HG03039 (cell line): Measurements from ENCODE around the gene USP9Y.
"Not testable (repeated sequence)": the region's sequence is repeated elsewhere in the genome, so short reads cannot be mapped to it uniquely, and the experiment has no call there.

Source experiments
- ATAC-seq: cut with Tn5 transposase; IDR thresholded peaks from one replicate; pipeline ENCODE4 v1.9.1; 2021; ENCODE audit warnings: mild to moderate bottlenecking, moderate library complexity; ENCODE audit not compliant: unreplicated experiment

USP9Y gene

DNA sequence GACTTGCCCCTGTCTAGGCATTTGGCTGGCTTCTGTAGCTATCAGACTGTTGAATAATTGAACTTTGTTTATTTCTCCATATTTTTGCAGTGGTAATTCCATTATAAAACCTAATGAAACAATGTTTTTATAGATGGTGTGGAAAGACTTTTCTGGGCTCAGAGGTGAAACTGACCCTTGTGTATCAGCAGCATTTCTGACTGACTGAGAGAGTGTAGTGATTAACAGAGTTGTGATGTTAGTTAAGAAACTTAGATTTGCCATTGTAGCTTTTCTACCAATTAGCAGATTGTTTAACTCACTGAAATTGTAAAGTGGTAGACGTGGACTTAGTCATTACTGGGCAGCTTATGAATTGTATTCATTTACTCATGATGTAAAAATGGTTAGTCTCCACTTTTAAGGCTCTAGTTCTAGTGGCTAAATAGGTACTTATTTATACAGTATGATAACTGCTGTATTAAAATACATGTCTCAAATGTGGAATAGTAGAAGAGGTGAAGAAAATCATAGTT is at the start of gene USP9Y:
Gene USP9Y, plus strand, starts transcription at position 51 of the 515 bp plus-strand sequence. CDS start 8,217 bp downstream, outside the sequence.
- ATAC-seq: no peak

GRCh38 chrY:12651621-12652036 is 49.4 kb upstream of the USP9Y start:
- ATAC-seq: no peak

DNA sequence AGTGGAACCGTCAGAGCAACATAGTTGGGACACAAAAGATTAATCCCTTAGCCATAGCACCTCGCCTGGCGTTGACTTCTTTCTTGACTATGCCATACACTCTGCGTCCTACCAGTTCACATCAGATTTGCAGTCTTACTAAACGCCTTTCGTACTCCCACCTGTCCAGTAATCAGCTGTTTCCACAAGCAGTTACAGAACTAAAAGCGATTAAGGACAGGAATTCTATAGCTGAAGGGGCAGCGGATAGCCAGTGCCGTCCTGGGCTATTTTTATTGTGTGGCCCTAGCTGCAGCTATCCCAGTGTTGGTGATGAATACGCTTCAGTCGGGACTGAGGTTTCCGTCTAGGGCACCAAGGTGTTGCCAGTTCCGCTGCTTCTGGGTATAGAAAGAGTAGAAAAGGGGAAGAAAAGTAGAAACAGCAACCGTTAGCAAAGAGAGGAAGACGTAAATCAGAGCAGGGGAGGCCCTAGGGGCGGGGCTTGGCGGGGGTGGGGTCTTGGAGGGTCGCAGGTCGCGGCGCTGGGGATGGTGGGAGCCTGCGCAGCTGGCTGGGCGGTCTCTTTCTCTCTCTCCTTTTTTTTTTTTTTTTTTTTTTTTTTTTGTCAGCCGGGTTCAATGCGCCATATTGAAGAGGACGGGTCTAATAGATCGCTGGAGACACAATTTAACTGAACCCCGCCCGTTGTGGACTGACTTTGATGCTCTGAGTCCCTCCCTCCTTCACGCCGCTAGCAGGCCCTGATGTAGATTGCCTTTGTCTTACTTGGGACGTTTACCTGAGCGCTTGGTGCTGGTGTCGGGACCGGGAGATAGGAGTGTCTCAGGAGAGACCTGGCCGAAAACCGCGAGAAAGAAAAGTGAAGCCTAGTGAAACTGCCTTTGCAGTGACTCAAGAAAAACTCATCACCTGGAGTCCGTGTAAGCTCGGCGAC is 39.0 kb upstream of the USP9Y start:
- peak; percentile 52 for ATAC-seq

GRCh38 chrY:12662745-12663591 is 38.1 kb upstream of the USP9Y start:
- peak; percentile 46 for ATAC-seq

DNA sequence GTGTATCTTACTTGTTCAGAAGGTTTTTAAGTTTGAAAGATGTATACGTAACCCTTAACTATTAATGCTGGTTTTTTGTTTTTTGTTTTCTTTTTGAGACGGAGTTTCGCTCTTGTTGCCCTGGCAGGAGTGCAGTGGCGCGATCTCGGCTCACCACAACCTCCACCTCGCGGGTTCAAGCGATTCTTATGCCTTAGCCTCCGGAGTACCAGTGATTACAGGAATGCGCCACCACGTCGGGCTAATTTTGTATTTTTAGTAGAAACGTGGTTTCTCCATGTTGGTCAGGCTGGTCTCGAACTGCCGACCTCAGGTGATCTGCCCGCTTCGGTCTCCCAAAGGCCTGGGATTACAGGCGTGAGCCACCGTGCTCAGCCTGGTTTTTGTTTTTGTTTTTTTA is 37.2 kb upstream of the USP9Y start:
- not testable (repeated sequence) for ATAC-seq

DNA sequence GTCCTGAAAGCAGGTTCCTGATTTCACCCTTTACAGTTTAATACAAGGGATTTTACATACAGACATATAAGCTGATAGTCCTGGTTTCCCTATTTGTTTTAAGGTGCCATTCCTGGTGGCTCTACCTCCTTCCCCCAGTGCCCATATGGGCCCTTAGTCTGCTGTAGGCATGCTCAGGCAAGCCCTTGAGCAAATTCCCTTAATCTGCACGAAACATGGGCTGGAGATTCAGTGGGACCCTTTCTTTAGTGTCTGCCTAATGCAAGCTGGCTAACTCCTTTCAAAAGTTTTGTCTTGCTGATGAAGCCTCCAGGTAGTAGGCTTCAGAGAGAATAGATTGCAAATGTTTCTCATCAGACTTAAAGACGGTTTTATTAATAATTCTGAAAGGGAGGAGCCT is 22.9 kb upstream of the USP9Y start:
- ATAC-seq: no peak

DNA sequence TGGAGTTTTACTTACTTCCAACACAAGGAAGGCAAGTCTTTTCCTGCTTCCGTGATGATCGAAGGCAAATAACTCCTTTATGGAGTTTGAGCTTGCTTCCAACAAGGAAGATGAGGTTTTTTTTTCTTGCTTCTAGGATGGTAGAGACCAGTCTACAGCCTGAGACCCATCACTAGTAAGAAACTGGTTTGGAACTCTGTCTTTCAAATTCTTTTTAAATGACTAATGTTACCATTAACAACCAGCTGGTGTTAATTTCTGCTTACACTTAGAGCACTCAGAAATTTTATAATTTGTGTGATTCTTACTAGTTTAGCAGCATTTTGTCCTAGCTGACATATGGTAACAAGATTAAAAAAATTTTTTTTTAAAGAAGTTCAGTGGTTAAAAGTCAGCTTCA is 19.5 kb upstream of the USP9Y start:
- no peak for ATAC-seq

GRCh38 chrY:12688337-12688736 is 12.7 kb upstream of the USP9Y start:
- ATAC-seq: no peak

DNA sequence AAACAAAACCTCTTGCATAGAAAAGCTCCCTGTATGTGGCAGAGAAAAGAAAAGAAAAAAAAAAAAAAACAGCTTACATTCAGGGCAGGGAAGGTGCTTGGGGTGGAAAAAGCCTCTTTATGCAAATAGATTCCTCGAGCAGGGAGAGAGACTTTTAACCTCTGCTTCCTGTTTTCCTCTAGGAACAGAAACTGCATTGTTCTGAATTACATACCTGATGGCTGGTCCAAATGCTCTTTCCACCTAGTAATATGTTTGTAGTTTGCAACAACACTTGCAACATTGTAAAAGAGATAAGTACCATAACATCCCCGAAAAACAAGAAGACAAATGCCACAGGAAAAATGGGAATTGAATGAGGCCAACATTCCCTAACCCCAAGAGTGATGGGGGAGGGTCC is 944 bp upstream of the USP9Y start:
- no peak for ATAC-seq

- no peak for ATAC-seq
Measured at GRCh38 chrY:12702174-12702573, 1.1 kb downstream of the USP9Y start.

DNA sequence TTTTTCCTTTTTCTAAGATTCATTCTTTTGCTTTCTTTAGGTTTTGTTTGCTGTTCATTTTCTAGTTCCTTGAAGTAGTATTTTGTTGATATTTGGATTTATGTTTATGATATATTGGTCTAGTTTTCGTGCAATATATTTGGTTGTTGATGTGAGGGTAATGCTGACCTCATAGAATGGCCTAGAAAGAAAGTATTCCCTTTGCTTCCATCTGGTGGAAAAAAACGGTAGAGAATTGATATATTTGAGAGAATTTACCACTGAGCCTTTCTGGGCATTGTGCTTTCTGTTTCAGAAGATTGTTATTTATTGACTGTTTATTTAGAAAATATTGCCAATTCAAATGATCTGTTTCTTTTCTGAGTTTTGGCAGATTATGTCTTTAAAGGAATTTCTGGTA is 9.4 kb downstream of the USP9Y start:
- no peak for ATAC-seq

DNA sequence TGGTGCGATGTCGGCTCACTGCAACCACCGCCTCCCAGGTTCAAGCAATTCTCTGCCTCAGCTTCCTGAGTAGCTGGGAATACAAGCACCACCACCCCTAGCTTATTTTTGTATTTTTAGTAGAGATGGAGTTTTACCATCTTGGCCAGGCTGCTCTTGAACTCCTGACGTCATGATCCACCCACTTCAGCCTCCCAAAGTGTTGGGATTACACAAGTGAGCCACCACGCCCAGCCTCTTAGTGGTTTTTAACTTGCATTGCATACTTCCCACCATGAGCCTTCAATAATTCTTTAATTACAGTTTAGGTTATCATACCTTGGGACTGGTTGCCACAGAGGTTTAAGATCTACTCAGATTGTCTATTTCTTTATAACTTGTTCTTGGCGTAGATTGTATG is 14.3 kb downstream of the USP9Y start:
- no peak for ATAC-seq

DNA sequence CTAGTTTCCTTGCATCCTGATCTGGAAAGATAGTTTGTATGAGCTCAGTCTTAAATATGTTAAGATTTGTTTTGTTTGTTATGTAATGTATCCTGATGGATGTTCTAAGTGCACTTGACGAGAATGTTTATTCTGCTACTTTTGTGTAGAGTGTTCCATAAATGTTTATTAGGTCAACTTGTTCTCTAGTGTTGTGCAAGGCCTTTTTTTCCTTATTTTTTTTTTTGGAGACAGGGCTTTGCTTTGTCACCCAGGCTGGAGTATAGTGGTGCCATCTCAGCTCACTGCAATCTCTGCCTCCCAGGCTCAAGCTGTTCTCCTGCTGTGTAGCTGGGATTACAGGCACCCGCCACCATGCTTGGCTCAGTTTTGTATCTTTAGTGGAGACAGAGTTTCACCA is 28.7 kb downstream of the USP9Y start:
- ATAC-seq: no peak

- ATAC-seq: no peak
Measured at GRCh38 chrY:12733625-12734024, 32.6 kb downstream of the USP9Y start.

DNA sequence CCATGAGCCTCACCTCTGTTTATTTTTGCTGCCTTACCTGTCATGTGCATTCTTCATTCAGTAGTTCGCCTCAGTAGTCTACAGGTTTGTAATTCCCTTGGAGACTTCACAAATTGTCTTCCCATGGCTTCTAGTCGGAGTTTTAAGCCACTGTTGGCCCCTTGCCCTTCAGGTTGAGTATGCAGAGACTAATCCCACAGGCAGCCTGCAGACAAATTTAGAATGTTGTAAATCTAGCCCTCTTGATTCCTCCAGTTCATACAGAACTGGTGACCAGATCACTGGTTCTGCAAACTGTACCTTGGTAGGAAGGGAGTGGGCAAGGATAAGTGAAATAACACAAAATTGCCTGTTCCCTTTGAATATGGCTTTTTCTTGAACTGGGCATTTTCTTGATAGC is 33.0 kb downstream of the USP9Y start:
- no peak for ATAC-seq

DNA sequence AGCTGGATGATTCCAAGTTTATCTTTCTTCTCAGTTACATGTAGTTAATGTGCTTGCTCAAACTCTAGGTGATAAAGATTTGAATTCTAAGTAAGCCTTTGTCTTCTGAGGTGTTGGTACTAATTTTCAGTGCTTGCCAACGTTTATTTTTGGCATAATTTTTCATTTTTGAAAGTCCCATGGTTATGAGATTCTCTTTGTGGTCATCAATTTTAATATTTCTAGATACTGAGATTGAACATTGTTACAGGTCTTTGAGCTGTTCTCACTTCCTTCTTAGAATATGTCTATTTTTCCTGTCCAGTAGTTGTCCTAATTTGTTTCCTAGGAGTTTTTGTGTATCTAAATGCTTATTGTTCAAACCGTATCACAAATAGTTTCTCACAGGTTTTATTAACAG is 40.4 kb downstream of the USP9Y start:
- ATAC-seq: no peak

DNA sequence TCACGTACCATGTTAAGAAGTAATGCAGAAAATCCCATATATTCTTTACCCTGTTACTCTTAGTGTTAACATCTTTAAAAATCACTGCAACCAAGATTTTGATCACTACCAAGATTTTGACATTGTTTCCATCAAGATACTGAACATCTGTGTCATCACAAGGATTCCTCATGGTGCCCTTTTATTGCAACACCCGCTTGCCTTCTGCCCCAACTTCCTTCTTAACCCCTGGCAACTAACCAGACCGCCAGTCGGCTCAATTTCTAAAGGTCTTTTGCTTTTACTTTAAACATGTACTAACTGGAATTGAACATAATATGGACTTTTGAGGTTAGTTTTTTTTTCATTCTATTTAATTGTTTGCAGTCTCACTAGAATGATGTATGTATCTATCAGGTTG is 41.7 kb downstream of the USP9Y start:
- no peak for ATAC-seq

DNA sequence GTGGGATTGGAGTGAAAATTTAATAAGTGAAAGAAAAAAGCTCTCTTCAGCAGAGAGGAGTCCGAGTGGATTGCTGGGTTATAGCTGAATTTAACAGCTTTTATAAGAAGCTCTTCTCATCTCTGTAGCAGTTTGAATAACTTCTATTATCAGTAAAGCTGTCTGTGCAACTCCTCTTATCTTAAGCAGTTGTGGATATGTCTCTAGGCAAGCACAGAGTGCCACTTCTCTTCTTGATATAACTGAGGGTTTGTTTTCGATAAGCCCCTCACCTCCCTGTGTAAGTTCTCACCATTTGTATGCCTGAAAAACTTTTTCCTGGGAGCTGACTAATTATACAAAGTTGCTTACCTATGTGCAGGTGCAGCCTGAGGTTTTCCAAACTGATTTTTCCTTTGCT is 43.1 kb downstream of the USP9Y start:
- ATAC-seq: no peak

- no peak for ATAC-seq
Measured at GRCh38 chrY:12749293-12749692, 48.3 kb downstream of the USP9Y start.

DNA sequence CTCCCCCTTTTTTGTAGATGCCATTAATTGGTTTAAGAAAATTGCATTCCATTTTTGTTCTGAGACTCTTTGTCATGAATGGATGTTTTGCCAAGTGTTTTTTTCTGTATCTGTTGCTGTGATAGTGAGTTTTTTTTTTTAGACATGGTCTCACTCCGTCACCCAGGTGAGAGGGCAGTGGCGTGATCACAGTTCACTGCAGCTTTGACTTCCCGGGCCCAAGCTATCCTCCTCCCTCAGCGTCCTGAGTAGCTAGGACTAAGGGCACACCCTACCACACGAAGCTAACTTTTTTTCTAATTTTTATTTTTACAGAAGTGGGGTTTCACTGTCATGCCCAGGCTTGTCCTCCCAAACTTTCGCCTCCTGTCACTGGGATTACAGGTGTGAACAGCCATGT is 51.8 kb downstream of the USP9Y start:
- ATAC-seq: no peak

- ATAC-seq: no peak
Measured at GRCh38 chrY:12756021-12756420, 55.0 kb downstream of the USP9Y start.

GRCh38 chrY:12765976-12766375 is 64.9 kb downstream of the USP9Y start:
- ATAC-seq: no peak
